GM18526 (cell line): ENCODE results near the gene RAET1E.

Experiments
- POLR2A ChIP-seq: IDR thresholded peaks from 3 replicates; pipeline ENCODE4 v1.6.1; 2011; ENCODE audit not compliant: insufficient read length; ENCODE audit errors: extremely low read depth

RAET1E gene

DNA sequence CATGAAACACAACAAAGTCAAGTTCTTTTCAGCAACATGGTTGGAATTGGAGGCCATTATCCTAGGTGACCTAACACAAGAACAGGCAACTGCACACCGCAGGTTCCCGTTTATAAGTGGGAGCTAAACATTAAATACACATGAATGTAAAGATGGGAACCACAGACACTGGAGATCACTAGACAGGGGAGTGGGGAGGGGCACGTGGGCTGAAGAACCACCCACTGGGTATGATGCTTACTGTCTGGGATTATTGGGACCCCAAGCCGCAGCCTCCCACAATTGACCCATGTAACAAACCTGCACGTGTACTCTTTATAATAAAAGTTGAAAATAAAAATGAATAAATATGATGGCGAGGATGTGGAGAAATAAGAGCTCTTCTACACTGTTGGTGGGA is 33.6 kb upstream of the RAET1E start:
- TF ChIP-seq POLR2A: no peak

GRCh38 chr6:149929422-149929821 is 31.5 kb upstream of the RAET1E start:
- TF ChIP-seq POLR2A: no peak

DNA sequence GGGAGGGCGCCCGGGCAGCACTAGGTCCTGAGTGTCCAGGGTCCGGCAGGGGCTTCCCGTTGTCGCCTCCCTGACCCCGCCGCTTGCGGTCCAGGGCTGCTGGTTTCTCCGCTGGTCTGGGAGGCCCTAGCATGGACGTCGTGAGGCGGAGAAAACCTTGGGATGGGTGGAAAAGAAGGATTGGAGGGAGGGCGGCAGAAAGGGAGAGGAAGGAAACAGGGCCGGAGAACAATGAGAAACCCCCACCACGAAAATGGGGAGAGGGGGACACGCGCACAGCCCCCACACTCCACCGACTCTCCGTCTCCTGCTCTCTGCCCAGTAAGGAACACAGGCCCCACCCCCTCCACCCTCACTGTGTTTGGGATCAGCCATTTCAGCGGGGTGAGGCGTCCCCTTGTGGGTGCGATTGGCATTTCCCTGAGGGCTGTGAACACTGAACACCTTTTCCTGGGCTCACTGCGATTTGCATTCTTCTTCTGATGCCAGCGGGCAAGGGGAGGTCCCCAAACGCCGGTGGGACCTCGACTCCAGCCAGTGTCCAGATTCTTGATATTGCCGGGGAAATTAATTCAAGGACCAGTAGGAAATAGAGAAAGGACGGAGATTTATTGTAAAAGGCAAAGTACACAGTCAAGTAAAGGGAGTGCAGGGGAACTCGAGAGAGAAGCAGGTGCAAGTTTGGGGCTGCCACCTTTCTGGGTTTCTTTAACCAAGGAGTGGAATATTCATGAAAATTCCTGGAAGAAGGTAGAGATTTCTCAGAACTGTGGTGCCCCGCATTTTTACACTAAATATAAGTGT is 28.3 kb upstream of the RAET1E start:
- TF ChIP-seq POLR2A: no peak

DNA sequence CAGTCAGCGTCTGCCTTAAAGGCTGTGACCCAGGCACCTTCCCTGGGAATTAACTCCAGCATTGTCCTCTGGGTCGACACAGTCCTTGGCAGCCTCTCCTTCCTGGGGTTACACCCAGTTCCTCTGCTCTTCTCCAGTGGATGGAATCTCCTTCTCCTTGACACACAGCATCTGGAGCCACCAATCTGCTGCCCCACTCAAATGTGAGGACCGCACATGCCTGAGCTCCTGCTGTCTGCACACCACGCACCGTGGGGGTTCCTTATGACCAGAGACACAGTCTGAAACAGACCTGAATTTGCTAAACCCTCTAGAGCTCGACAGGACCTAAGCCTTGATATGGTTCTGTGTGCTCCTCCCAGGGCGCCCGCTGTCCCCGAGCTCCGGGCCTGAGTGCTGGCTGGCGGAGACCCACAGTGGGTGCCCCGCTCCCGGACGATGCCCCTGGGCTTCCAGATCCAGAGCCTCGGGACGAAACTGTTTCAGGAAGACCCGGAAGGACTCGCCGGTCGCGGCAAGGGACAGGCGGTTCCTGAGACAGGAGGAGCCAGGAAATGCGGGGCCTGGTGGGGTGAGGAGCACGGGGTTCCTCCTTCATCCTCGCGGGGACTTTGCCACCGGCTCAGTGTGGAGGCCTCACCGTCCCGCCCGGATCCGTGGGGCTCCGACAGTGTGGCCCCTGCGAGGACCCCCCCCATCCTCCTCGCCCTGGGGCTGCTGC is 27.5 kb upstream of the RAET1E start:
- TF ChIP-seq POLR2A: no peak

DNA sequence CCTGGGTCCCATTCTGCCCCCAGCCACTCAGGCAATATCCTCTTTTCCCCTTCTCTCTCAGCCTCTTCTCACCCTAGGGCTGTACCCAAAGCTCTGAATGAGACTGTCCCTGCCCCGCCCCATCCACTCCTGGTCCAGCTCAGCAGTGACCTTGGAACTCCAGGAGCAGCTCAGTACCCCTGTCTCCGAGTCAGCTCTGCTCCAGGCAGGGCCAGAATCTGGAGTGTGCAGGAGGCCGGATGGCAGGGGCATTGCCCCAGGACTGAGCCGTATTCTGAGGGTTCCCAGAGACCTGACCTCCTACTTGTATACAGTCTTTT is 27.0 kb upstream of the RAET1E start:
- no peak for TF ChIP-seq POLR2A

- no peak for TF ChIP-seq POLR2A
These were observed 26.5 kb upstream of the RAET1E start for GRCh38 chr6:149924206-149924932.

GRCh38 chr6:149923327-149923986 is 25.5 kb upstream of the RAET1E start:
- TF ChIP-seq POLR2A: no peak

- TF ChIP-seq POLR2A: no peak
These were observed 24.9 kb upstream of the RAET1E start, which contains the start of gene RAET1G for GRCh38 chr6:149922642-149923326. Gene RAET1G (minus strand): TSS chr6:149923121. CDS start chr6:149923010, 111 bp downstream.

DNA sequence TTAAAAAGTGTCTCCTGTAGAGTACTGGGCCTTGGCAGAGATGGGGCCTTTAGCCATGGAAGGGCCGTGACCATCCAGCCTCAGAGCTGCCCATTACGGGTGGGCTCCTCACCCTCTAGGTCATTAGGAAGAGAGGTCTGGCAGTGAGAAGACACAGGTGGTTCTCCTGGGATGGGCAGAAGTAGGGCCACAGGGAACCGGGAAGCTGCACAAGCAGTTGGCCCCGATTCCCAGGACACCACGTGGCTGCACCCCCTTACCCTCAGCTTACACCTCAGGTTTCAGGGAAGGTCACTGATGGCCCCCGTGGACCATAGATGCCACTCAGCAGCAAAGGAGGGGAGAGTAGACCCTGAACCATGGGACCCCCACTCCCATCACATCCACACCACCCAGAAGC is 23.4 kb upstream of the RAET1E start:
- no peak for TF ChIP-seq POLR2A

- no peak for TF ChIP-seq POLR2A
These were observed 21.9 kb upstream of the RAET1E start for GRCh38 chr6:149919834-149920225.

- TF ChIP-seq POLR2A: no peak
These were observed 20.4 kb upstream of the RAET1E start for GRCh38 chr6:149918151-149918905.

GRCh38 chr6:149917679-149918078 is 19.8 kb upstream of the RAET1E start:
- TF ChIP-seq POLR2A: no peak

DNA sequence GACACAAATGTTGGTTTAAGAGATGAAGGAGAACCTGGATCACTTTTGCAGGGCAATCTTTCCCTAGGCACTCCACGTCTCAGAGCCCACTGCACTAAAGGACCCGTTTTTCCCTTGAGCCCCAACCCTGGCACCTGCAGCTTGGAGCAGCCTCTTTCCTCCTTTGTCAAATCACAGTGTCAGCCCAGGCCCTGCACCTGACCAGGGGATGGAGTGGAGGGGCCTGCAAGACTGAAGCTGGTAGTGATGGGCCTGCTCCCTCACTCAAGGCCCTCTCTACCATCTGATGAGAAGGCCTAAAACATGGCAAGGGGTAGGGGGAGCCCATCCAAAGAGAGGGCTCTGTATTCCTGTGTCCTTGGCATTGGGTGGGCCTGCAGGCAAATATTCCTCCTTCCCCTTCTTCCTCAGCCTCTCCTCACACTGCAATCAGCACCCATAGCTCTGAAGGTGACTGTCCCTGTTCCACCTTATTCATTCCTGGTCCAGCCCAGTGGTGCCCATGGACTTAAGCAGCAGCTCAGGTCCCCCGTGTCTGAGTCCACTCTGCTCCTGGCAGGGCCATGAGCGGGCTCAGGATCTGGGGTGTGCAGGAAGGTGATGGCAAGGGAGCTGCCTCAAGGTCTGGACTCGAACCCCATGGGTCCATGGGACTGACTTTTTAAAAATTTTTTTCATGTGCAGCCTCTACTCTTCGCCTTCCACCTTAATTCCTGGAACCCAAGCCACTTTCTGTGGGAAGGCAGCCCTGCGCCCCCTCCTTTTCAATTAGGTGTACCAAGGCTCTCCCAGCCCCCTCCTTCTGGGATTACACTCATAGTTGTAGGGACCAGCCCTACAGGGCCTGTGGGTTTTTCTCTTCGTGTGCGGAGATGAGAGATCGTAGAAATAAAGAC is 18.3 kb upstream of the RAET1E start:
- no peak for TF ChIP-seq POLR2A
